Calu3 (cell line): ENCODE results near the gene TSNAX. TPM values are rescaled to one million over a fixed set of nuclear protein-coding genes. Genes with fewer than 3 reads are reported as not detected.
"Not testable (repeated sequence)": the region's sequence is repeated elsewhere in the genome, so short reads cannot be mapped to it uniquely, and the experiment has no call there.

ENCODE experiments used
- BruUV-seq: library from RNA; stranded (reverse); fragments of 400-500 nt; replicated peaks from 2 replicates; lab custom pipeline; 2021; lab: Mats Ljungman, UMichigan
- CTCF ChIA-PET: fragments of 300-600 bp; sonication (Branson Sonifier 250); formaldehyde crosslinking; loops from one replicate; lab custom pipeline; 2022; ENCODE audit warnings: antibody characterized with exemption; lab: Charles Lee
- DNase-seq: peaks from one replicate; pipeline ENCODE4 v3.0.0; 2022
- H3K27ac Mint-ChIP-seq: one replicate; pipeline ENCODE4 v1.8.0; 2022; ENCODE audit warnings: mixed read lengths; ENCODE audit not compliant: unreplicated experiment
- H3K27me3 Mint-ChIP-seq: one replicate; pipeline ENCODE4 v1.8.0; 2022; ENCODE audit warnings: mixed read lengths; ENCODE audit not compliant: unreplicated experiment
- H3K36me3 Mint-ChIP-seq: one replicate; pipeline ENCODE4 v1.8.0; 2022; ENCODE audit warnings: mild to moderate bottlenecking, moderate library complexity, mixed read lengths; ENCODE audit not compliant: insufficient read depth, unreplicated experiment
- H3K4me1 Mint-ChIP-seq: one replicate; pipeline ENCODE4 v1.8.0; 2022; ENCODE audit warnings: mild to moderate bottlenecking, low read depth, mixed read lengths; ENCODE audit not compliant: unreplicated experiment
- H3K4me3 Mint-ChIP-seq: one replicate; pipeline ENCODE4 v1.8.0; 2022; ENCODE audit warnings: mild to moderate bottlenecking, low read depth, moderate library complexity, mixed read lengths; ENCODE audit not compliant: unreplicated experiment
- H3K9me3 Mint-ChIP-seq: one replicate; pipeline ENCODE4 v1.8.0; 2022; ENCODE audit warnings: low read depth, mixed read lengths; ENCODE audit not compliant: unreplicated experiment
- intact Hi-C: fragments of 100-400 bp; cut with micrococcal nuclease; formaldehyde crosslinking; loops from one replicate; pipeline ENCODE4 v1.10.0; 2022; ENCODE audit not compliant: unreplicated experiment
- total RNA-seq: library from RNA; stranded (reverse); gene quantifications from 2 replicates; pipeline ENCODE4 v1.2.3, GENCODE V29; 2022
- TF ChIP-seq, protein P1 (sequence below): fragments of 200-600 bp; IDR thresholded peaks from one replicate; pipeline ENCODE4 v1.8.0; 2022; ENCODE audit warnings: antibody characterized with exemption; ENCODE audit not compliant: unreplicated experiment

The TSNAX gene
- total RNA-seq, 1 experiment from 2014 or later = 55.5 TPM

DNA sequence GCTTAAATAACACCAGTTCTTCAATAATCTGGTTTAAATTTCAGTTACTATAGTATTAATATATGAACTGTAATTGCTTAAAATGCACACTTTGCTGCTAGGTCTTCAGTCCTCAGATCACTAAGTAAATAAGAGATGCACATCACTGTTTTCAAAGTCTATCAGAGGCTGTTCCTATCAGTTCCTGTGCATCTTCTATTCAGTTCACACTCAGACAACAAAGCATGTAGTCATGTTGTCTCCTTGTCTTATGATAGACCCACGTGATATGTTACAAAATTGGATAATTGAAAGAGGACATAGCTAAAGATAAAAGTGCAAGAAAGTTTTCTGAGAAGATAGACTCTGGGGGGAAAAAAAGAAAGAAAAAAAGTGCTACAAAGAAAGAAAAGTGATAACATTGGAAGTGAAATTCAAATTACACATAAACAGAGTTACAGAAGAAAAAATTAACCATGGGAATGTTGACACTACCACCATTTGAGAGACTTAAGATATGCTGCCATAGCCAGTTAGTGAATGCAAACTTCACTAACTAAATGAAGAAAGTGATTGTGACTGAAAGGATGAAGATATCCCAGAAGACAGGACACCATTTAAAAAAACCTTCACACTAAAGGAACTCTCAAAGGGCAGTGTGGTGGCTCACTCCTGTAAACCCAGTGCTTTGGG, 33.9 kb upstream of the TSNAX start:
- no peaks in the 10 kb centered on the region for H3K4me1 Mint-ChIP-seq
- H3K36me3 Mint-ChIP-seq = no peaks in the 10 kb centered on the region
- BruUV-seq = no TSS peak
- TF ChIP-seq, protein P1, sequence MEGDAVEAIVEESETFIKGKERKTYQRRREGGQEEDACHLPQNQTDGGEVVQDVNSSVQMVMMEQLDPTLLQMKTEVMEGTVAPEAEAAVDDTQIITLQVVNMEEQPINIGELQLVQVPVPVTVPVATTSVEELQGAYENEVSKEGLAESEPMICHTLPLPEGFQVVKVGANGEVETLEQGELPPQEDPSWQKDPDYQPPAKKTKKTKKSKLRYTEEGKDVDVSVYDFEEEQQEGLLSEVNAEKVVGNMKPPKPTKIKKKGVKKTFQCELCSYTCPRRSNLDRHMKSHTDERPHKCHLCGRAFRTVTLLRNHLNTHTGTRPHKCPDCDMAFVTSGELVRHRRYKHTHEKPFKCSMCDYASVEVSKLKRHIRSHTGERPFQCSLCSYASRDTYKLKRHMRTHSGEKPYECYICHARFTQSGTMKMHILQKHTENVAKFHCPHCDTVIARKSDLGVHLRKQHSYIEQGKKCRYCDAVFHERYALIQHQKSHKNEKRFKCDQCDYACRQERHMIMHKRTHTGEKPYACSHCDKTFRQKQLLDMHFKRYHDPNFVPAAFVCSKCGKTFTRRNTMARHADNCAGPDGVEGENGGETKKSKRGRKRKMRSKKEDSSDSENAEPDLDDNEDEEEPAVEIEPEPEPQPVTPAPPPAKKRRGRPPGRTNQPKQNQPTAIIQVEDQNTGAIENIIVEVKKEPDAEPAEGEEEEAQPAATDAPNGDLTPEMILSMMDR = no peak
- H3K9me3 Mint-ChIP-seq = peaks cover 5% of the 10 kb centered on the region
- CTCF ChIA-PET = interaction anchor here (0.6 kb wide), 1 partner anchor 44 kb away, joined by 4 read pairs; no protein-coding TSS in a partner anchor
- no peak overlapping the region for H3K4me3 Mint-ChIP-seq
- intact Hi-C loops = no loop called here
- H3K27me3 Mint-ChIP-seq = no peaks in the 10 kb centered on the region
- no peak for DNase-seq
- H3K27ac Mint-ChIP-seq = no peak overlapping the region

DNA sequence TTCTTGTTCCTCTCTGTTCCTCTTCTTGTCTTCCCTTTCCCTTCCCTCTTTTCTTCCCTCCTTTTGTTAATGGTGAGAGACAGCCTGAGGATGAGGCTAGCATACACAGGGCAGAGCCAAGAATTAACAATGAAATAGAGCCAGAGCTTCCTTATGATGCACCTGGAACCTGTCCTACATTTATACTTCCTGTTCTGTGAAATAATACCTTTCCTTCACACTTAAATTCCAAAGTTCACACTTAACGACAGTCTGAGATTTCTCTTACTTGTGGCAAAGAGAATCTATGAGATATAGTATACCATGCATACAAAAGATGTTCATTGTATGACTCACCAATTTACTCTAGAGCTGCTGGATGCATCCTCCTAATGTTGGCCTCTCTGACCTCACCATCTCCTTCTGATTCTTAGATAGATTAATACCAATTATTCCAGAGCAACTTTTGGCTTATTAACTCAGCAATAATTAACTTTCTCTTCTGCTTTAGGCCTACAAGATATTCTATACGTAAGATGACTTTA, 30.8 kb upstream of the TSNAX start:
- H3K27ac Mint-ChIP-seq = no peak overlapping the region
- TF ChIP-seq, protein P1 = no peak
- H3K9me3 Mint-ChIP-seq = peaks cover 8% of the 10 kb centered on the region
- no peaks in the 10 kb centered on the region for H3K4me1 Mint-ChIP-seq
- H3K36me3 Mint-ChIP-seq = no peaks in the 10 kb centered on the region
- no peak for DNase-seq
- intact Hi-C loops = no loop called here
- CTCF ChIA-PET = no interaction called here
- no peaks in the 10 kb centered on the region for H3K27me3 Mint-ChIP-seq
- no TSS peak for BruUV-seq
- no peak overlapping the region for H3K4me3 Mint-ChIP-seq

DNA sequence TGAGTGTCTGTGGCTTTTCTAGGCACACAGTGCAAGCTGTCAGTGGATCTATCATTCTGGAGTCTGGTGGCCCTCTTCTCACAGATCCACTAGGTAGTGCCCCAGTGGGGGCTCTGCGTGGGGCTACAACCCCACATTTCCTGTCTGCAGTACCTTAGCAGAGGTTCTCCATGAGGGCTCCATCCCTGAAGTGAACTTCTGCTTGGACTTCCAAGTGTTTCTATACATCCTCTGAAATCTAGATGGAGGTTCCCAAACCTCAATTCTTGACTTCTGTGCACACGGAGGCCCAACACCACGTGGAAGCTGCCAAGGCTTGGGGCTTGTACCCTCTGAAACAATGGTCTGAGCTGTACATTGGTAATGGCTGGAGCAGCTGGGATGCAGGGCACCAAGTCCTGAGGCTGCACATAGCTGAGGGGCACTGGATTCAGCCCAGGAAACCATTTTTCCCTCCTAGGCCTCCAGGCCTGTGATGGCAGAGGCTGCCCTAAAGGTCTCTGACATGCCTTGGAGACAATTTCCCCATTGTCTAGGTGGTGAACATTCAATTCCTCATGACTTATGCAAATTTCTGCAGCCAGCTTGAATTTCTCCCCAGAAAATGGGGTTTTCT, 29.2 kb upstream of the TSNAX start:
- Mint-ChIP-seq H3K27ac (no peak overlapping the region), H3K4me3 (no peak overlapping the region), H3K9me3 (peaks cover 8% of the 10 kb centered on the region), H3K4me1 (no peaks in the 10 kb centered on the region), H3K36me3 (no peaks in the 10 kb centered on the region), H3K27me3 (no peaks in the 10 kb centered on the region)
- TF ChIP-seq, protein P1 = no peak
- no peak for DNase-seq
- CTCF ChIA-PET = no interaction called here
- intact Hi-C loops = no loop called here
- BruUV-seq = no TSS peak

DNA sequence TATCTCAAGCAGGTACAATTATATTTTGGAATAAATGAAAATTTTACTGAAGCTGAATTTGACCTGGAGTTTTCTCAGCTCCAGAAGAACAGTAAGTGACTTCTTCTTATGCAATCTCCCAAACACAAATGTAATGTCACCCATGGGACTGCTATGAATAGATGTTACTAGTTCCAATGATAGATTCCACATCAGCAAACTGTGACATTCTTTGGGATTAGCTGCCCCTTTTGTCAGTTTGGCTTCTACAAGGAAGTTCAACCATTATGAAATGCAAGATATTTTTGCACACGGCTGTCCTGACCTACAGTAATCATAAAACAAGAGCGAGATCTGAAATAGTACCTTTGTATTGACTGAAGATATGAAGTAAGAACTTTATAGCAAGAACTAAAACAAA, 27.8 kb upstream of the TSNAX start:
- H3K9me3 Mint-ChIP-seq = peaks cover 8% of the 10 kb centered on the region
- no peaks in the 10 kb centered on the region for H3K4me1 Mint-ChIP-seq
- H3K4me3 Mint-ChIP-seq = no peak overlapping the region
- no peak overlapping the region for H3K27ac Mint-ChIP-seq
- no peak for DNase-seq
- intact Hi-C loops = no loop called here
- no peaks in the 10 kb centered on the region for H3K36me3 Mint-ChIP-seq
- BruUV-seq = no TSS peak
- TF ChIP-seq, protein P1 = no peak
- no peaks in the 10 kb centered on the region for H3K27me3 Mint-ChIP-seq
- CTCF ChIA-PET = no interaction called here

DNA sequence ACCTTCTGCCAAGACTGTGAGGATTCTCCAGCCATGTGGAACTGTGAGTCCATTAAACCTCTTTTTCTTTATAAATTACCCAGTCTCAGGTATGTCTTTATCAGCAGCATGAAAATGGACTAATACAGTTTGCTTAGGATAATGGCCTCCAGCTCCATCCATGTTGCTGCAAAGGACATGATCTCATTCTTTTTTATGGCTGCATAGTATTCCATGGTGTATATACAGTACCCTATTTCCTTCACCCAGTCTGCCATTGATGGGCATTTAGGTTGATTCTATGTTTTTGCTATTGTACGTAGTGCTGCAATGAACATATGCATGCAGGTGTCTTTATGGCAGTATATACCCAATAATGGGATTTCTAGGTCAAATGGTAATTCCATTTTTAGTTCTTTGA, 25.3 kb upstream of the TSNAX start:
- DNase-seq, H3K36me3 Mint-ChIP-seq, CTCF ChIA-PET, H3K27me3 Mint-ChIP-seq, BruUV-seq, H3K4me1 Mint-ChIP-seq, H3K27ac Mint-ChIP-seq, H3K4me3 Mint-ChIP-seq, intact Hi-C loops, H3K9me3 Mint-ChIP-seq: not testable (repeated sequence)
